ENCODE results near the gene GALNT1. TPM values are rescaled to one million over a fixed set of nuclear protein-coding genes. Genes with fewer than 3 reads are reported as not detected.
A peak's percentile ranks its signal among the peaks of the same experiment; 100 is the strongest.

GALNT1 gene
- total and polyA plus RNA-seq, 12 donors: 8.1 to 61.2 (median 42.1) TPM

DNA sequence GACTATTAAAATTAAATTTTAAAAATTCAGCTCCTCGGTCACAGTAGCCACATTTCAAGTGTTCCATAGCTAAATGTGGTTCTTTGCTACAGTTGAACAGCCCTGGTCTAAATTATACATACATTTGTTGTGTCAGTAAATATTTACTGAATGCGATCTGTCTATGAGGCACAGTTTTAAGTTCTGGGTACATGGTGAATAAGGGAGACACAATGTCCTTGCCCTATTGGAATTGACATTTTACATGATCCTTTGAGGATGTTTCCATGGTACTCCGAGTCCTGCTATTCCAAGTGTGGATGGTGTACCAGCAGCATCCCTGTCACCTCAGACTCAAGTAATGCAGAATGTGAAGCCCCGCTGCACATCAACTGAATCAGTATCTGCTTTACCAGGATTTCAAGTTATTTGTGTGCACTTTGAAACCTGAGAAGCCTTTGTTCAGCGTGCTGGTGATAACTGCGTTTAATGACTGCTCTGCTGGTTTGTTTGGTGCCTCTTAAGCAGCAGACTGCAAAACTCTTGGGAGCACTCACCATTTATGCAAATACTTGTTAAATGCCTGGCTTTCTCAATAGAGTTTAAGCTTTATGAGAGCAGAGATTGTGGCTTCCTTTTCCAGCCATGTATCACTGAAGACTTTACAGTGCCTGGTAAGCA is 1.5 kb downstream of the GALNT1 start:
- H3K36me3 ChIP-seq: no peaks in the 10 kb centered on the region
- TF ChIP-seq, protein P1, sequence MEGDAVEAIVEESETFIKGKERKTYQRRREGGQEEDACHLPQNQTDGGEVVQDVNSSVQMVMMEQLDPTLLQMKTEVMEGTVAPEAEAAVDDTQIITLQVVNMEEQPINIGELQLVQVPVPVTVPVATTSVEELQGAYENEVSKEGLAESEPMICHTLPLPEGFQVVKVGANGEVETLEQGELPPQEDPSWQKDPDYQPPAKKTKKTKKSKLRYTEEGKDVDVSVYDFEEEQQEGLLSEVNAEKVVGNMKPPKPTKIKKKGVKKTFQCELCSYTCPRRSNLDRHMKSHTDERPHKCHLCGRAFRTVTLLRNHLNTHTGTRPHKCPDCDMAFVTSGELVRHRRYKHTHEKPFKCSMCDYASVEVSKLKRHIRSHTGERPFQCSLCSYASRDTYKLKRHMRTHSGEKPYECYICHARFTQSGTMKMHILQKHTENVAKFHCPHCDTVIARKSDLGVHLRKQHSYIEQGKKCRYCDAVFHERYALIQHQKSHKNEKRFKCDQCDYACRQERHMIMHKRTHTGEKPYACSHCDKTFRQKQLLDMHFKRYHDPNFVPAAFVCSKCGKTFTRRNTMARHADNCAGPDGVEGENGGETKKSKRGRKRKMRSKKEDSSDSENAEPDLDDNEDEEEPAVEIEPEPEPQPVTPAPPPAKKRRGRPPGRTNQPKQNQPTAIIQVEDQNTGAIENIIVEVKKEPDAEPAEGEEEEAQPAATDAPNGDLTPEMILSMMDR (IDR thresholded peaks at IDR 0.05): no peak
- ATAC-seq: peak in 1 of 8 donors; percentile 13
- peak overlapping the region in 6 of 10 donors; percentile 67 to 90 (median 83) for H3K4me3 ChIP-seq
- peak overlapping the region in 1 of 10 donors; percentile 89 for H3K27ac ChIP-seq
- H3K4me1 ChIP-seq: peaks cover 0 to 30% (median 24%) of the 10 kb centered on the region in 9 donors
- 56 to 61% methylated on average over 6 of the region's 6 CpGs for WGBS, 2 donors
- H3K9me3 ChIP-seq: peaks cover 0 to 20% (median 5%) of the 10 kb centered on the region in 11 donors
- DNase-seq: no peak
- no peaks in the 10 kb centered on the region for H3K27me3 ChIP-seq
- intact Hi-C loops (cut with DNase I): loop anchor here in 7 of 10 donors (5.0 to 10.0 kb wide), 7 partner anchors 34 to 178 kb away; partner anchors contain the start of gene INO80C (in 3 of the 7)

GRCh38 chr18:35584735-35585134 is 3.2 kb downstream of the GALNT1 start:
- 91 to 99% methylated on average over 5 of the region's 5 CpGs for WGBS, 2 donors
- Histone ChIP-seq H3K36me3 (no peaks in the 10 kb centered on the region), H3K4me3 (no peak overlapping the region), H3K27me3 (no peaks in the 10 kb centered on the region), H3K4me1 (peaks cover 0 to 30% (median 27%) of the 10 kb centered on the region in 9 donors), H3K27ac (no peak overlapping the region), H3K9me3 (peaks cover 0 to 27% (median 10%) of the 10 kb centered on the region in 11 donors)
- TF ChIP-seq, protein P1 (IDR thresholded peaks at IDR 0.05): no peak
- intact Hi-C loops (cut with DNase I): loop anchor here in 7 of 10 donors (5.0 to 10.0 kb wide), 7 partner anchors 33 to 180 kb away; partner anchors contain the start of gene INO80C (in 3 of the 7)
- ATAC-seq (no peak), DNase-seq (no peak)

GRCh38 chr18:35585608-35586007 is 4.1 kb downstream of the GALNT1 start:
- no peak overlapping the region for H3K27ac ChIP-seq
- H3K27me3 ChIP-seq: no peaks in the 10 kb centered on the region
- H3K4me3 ChIP-seq: no peak overlapping the region
- DNase-seq: no peak
- H3K9me3 ChIP-seq: peaks cover 0 to 27% (median 10%) of the 10 kb centered on the region in 11 donors
- WGBS, 2 donors: 95 to 100% methylated on average over 1 of the region's 1 CpG
- no peaks in the 10 kb centered on the region for H3K36me3 ChIP-seq
- intact Hi-C loops (cut with DNase I): loop anchor here in 6 of 10 donors (10.0 kb wide), 3 partner anchors 109 to 181 kb away; no protein-coding TSS in a partner anchor
- TF ChIP-seq, protein P1 (IDR thresholded peaks at IDR 0.05): no peak
- H3K4me1 ChIP-seq: peaks cover 0 to 29% (median 22%) of the 10 kb centered on the region in 9 donors
- ATAC-seq: no peak

GRCh38 chr18:35588122-35588521 is 6.6 kb downstream of the GALNT1 start:
- Histone ChIP-seq H3K4me1 (peaks cover 0 to 35% (median 26%) of the 10 kb centered on the region in 9 donors), H3K27me3 (no peaks in the 10 kb centered on the region), H3K4me3 (no peak overlapping the region), H3K36me3 (no peaks in the 10 kb centered on the region), H3K9me3 (peaks cover 0 to 27% (median 10%) of the 10 kb centered on the region in 11 donors), H3K27ac (no peak overlapping the region)
- intact Hi-C loops (cut with DNase I): loop anchor here in 6 of 10 donors (10.0 kb wide), 3 partner anchors 107 to 183 kb away; no protein-coding TSS in a partner anchor
- no peak for ATAC-seq
- TF ChIP-seq, protein P1 (IDR thresholded peaks at IDR 0.05): no peak
- 94 to 95% methylated on average over 4 of the region's 4 CpGs for WGBS, 2 donors
- no peak for DNase-seq
